Nephron (organoid): ENCODE data around the gene PCP4L1.

Source experiments
- H3K27ac Mint-ChIP-seq, 3 experiments: 2 replicates each; pipeline ENCODE4 v1.8.0; 2020; ENCODE audit warnings: mixed read lengths in 3 of 3, mild to moderate bottlenecking in 2 of 3, moderate library complexity in 1 of 3
- H3K27me3 Mint-ChIP-seq: 2 replicates; pipeline ENCODE4 v1.8.0; 2021; ENCODE audit warnings: low read depth, mild to moderate bottlenecking, moderate library complexity, mixed read lengths
- H3K36me3 Mint-ChIP-seq: 2 replicates; pipeline ENCODE4 v1.8.0; 2020; ENCODE audit warnings: low read depth, mixed read lengths
- H3K4me1 Mint-ChIP-seq: 2 replicates; pipeline ENCODE4 v1.8.0; 2020; ENCODE audit warnings: mixed read lengths
- H3K4me3 Mint-ChIP-seq, 3 experiments: 2 replicates each; pipeline ENCODE4 v1.8.0; 2020; ENCODE audit warnings: mild to moderate bottlenecking in 3 of 3, mixed read lengths in 3 of 3, moderate library complexity in 2 of 3
- H3K9me3 Mint-ChIP-seq: 2 replicates; pipeline ENCODE4 v1.8.0; 2020; ENCODE audit warnings: mixed read lengths
- TF ChIP-seq, protein P1 (sequence below), 3 experiments: fragments of 200-600 bp; sonication (generic); IDR thresholded peaks; one replicate each; pipeline ENCODE4 v1.5.0; 2021; ENCODE audit warnings: antibody characterized with exemption in 3 of 3; ENCODE audit not compliant: unreplicated experiment in 3 of 3

Gene PCP4L1

GRCh38 chr1:161258439-161259344 lies at the start of gene PCP4L1:
TSS of gene PCP4L1 (plus strand) at chr1:161258745. CDS start at chr1:161258975, 230 bp downstream.
- Mint-ChIP-seq H3K27me3 (peaks cover 59% of the 10 kb centered on the region), H3K36me3 (peaks cover 12% of the 10 kb centered on the region), H3K4me3 (peak within 1 kb of the TSS; percentile 70 to 82 (median 78)), H3K27ac (no peak within 1 kb of the TSS), H3K9me3 (peaks cover 33% of the 10 kb centered on the region), H3K4me1 (peaks cover 23% of the 10 kb centered on the region)
- TF ChIP-seq, protein P1, sequence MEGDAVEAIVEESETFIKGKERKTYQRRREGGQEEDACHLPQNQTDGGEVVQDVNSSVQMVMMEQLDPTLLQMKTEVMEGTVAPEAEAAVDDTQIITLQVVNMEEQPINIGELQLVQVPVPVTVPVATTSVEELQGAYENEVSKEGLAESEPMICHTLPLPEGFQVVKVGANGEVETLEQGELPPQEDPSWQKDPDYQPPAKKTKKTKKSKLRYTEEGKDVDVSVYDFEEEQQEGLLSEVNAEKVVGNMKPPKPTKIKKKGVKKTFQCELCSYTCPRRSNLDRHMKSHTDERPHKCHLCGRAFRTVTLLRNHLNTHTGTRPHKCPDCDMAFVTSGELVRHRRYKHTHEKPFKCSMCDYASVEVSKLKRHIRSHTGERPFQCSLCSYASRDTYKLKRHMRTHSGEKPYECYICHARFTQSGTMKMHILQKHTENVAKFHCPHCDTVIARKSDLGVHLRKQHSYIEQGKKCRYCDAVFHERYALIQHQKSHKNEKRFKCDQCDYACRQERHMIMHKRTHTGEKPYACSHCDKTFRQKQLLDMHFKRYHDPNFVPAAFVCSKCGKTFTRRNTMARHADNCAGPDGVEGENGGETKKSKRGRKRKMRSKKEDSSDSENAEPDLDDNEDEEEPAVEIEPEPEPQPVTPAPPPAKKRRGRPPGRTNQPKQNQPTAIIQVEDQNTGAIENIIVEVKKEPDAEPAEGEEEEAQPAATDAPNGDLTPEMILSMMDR (IDR thresholded peaks at IDR 0.05; ENCODE audit: unreplicated experiment in 3 of 3) = no peak

GRCh38 chr1:161209790-161210409 lies 48.6 kb upstream of the PCP4L1 start:
- H3K4me1 Mint-ChIP-seq = peaks cover 12% of the 10 kb centered on the region
- H3K27ac Mint-ChIP-seq = peak overlapping the region in 1 of 3 experiments; percentile 6
- TF ChIP-seq, protein P1 (IDR thresholded peaks at IDR 0.05; ENCODE audit: unreplicated experiment in 3 of 3) = peak; percentile 83 to 91 (median 83)
- no peaks in the 10 kb centered on the region for H3K27me3 Mint-ChIP-seq
- no peaks in the 10 kb centered on the region for H3K9me3 Mint-ChIP-seq
- H3K4me3 Mint-ChIP-seq = no peak overlapping the region
- peaks cover 73% of the 10 kb centered on the region for H3K36me3 Mint-ChIP-seq

DNA sequence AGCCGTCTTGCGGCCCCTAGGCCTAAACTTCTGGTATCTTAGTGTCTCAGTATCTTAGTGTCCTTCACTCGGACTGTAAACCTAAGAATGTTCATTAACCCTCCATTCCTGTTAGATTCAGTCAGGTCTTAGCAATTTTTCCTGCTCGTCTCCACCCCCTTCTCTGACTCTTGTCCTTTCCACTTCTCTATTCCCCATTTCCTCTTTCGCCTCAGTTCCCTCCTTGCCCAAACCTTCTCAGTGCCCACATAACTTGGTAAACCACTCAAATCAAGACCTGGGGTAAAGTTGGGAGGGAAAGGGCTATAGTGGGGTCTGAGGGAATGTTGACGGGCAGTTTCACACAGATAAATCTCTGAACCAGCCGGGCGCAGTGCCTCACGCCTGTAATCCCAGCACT lies 44.2 kb upstream of the PCP4L1 start:
- H3K9me3 Mint-ChIP-seq = no peaks in the 10 kb centered on the region
- TF ChIP-seq, protein P1 (IDR thresholded peaks at IDR 0.05; ENCODE audit: unreplicated experiment in 3 of 3) = no peak
- H3K36me3 Mint-ChIP-seq = peaks cover 53% of the 10 kb centered on the region
- no peaks in the 10 kb centered on the region for H3K27me3 Mint-ChIP-seq
- no peaks in the 10 kb centered on the region for H3K4me1 Mint-ChIP-seq
- H3K4me3 Mint-ChIP-seq = no peak overlapping the region
- H3K27ac Mint-ChIP-seq = no peak overlapping the region

GRCh38 chr1:161215076-161215475 lies 43.5 kb upstream of the PCP4L1 start, which contains the start of gene FCER1G:
TSS of gene FCER1G (plus strand) at chr1:161215295. CDS start at chr1:161215322, 27 bp downstream.
- TF ChIP-seq, protein P1 (IDR thresholded peaks at IDR 0.05; ENCODE audit: unreplicated experiment in 3 of 3) = no peak
- Mint-ChIP-seq H3K4me1 (no peaks in the 10 kb centered on the region), H3K36me3 (peaks cover 46% of the 10 kb centered on the region), H3K27ac (peak within 1 kb of the TSS in 1 of 3 experiments; percentile 91), H3K27me3 (no peaks in the 10 kb centered on the region), H3K9me3 (no peaks in the 10 kb centered on the region), H3K4me3 (no peak within 1 kb of the TSS)

GRCh38 chr1:161216945-161217712 lies 41.4 kb upstream of the PCP4L1 start:
- no peaks in the 10 kb centered on the region for H3K4me1 Mint-ChIP-seq
- TF ChIP-seq, protein P1 (IDR thresholded peaks at IDR 0.05; ENCODE audit: unreplicated experiment in 3 of 3) = no peak
- H3K27ac Mint-ChIP-seq = peak overlapping the region; percentile 18 to 91 (median 65)
- no peaks in the 10 kb centered on the region for H3K9me3 Mint-ChIP-seq
- H3K36me3 Mint-ChIP-seq = peaks cover 28% of the 10 kb centered on the region
- H3K4me3 Mint-ChIP-seq = no peak overlapping the region
- no peaks in the 10 kb centered on the region for H3K27me3 Mint-ChIP-seq
